KMS-11 (cell line): ENCODE data around the gene PRKG1.

Experiments
- H2AFZ ChIP-seq: fragments of 200-600 bp; sonication (generic); 2 replicates; pipeline ENCODE4 v1.6.1; 2016; ENCODE audit warnings: antibody characterized with exemption, mixed run types, low read depth
- H3K27ac ChIP-seq: fragments of 200-600 bp; sonication (generic); 2 replicates; pipeline ENCODE4 v1.6.1; 2016; ENCODE audit warnings: mild to moderate bottlenecking, mixed run types
- H3K27me3 ChIP-seq: fragments of 200-600 bp; sonication (generic); 2 replicates; pipeline ENCODE4 v1.6.1; 2017; ENCODE audit warnings: mild to moderate bottlenecking, low read depth, mixed run types, moderate library complexity; ENCODE audit not compliant: insufficient read depth
- H3K36me3 ChIP-seq: fragments of 200-600 bp; sonication (generic); 2 replicates; pipeline ENCODE4 v1.6.1; 2017; ENCODE audit warnings: mild to moderate bottlenecking, mixed run types; ENCODE audit not compliant: insufficient read depth
- H3K4me1 ChIP-seq: fragments of 200-600 bp; sonication (generic); 2 replicates; pipeline ENCODE4 v1.6.1; 2016; ENCODE audit warnings: mild to moderate bottlenecking, low read depth, mixed run types; ENCODE audit not compliant: poor library complexity, severe bottlenecking
- H3K4me2 ChIP-seq: fragments of 200-600 bp; sonication (generic); 2 replicates; pipeline ENCODE4 v1.7.0; 2016; ENCODE audit warnings: mild to moderate bottlenecking, mixed run types
- H3K4me3 ChIP-seq: fragments of 200-600 bp; sonication (generic); IDR thresholded peaks from 2 replicates; pipeline ENCODE4 v1.6.1; 2017; ENCODE audit warnings: low read depth, low read length, mixed read lengths; ENCODE audit not compliant: insufficient read depth
- H3K79me2 ChIP-seq: fragments of 200-600 bp; sonication (generic); 2 replicates; pipeline ENCODE4 v1.6.1; 2016; ENCODE audit warnings: low read depth, mixed run types; ENCODE audit not compliant: insufficient read depth
- H3K9ac ChIP-seq: fragments of 200-600 bp; sonication (generic); 2 replicates; pipeline ENCODE4 v1.6.1; 2016; ENCODE audit warnings: mild to moderate bottlenecking, mixed run types
- H4K20me1 ChIP-seq: fragments of 200-600 bp; sonication (generic); 2 replicates; pipeline ENCODE4 v1.6.1; 2016; ENCODE audit warnings: mild to moderate bottlenecking, mixed run types; ENCODE audit not compliant: insufficient read depth
- CTCF ChIP-seq: fragments of 200-600 bp; sonication (generic); conservative IDR thresholded peaks from 2 replicates; pipeline ENCODE4 v1.6.1; 2017; ENCODE audit warnings: low read depth, mild to moderate bottlenecking, antibody characterized with exemption, low read length, moderate library complexity, mixed read lengths

PRKG1 gene

GRCh38 chr10:52279546-52279945 is 1205.3 kb downstream of the PRKG1 start:
- no peak for TF ChIP-seq CTCF
- Histone ChIP-seq H3K79me2 (no peaks in the 10 kb centered on the region), H3K27me3 (no peaks in the 10 kb centered on the region), H4K20me1 (no peaks in the 10 kb centered on the region), H3K27ac (no peak overlapping the region), H3K36me3 (no peaks in the 10 kb centered on the region), H3K4me3 (no peak overlapping the region), H2AFZ (no peak overlapping the region), H3K4me2 (no peak overlapping the region), H3K9ac (no peak overlapping the region), H3K4me1 (peaks cover 6% of the 10 kb centered on the region)

DNA sequence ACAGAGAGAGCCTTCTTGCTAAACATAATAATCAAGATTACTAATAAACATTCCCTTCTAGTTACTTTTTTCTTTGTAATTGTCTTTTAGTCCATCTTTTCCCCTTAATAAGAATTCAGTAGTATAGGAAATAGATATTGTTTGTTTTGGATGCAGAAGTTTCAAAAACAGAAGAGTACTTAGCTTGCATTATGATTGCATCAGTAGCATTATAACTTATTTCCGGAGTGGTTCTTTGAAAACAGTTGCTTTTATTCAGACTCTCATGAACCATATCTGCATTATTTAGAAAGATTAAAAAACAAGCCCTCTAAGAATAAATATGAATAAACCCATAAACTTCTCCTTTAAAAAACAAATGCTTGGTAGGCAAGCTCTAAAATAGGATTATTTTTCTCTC is 1205.8 kb downstream of the PRKG1 start:
- no peak overlapping the region for H2AFZ ChIP-seq
- peaks cover 6% of the 10 kb centered on the region for H3K4me1 ChIP-seq
- H3K27ac ChIP-seq = no peak overlapping the region
- no peaks in the 10 kb centered on the region for H3K27me3 ChIP-seq
- no peak overlapping the region for H3K9ac ChIP-seq
- no peak overlapping the region for H3K4me3 ChIP-seq
- no peak overlapping the region for H3K4me2 ChIP-seq
- no peaks in the 10 kb centered on the region for H4K20me1 ChIP-seq
- no peak for TF ChIP-seq CTCF
- no peaks in the 10 kb centered on the region for H3K79me2 ChIP-seq
- no peaks in the 10 kb centered on the region for H3K36me3 ChIP-seq

- no peak overlapping the region for H3K27ac ChIP-seq
- no peaks in the 10 kb centered on the region for H4K20me1 ChIP-seq
- no peaks in the 10 kb centered on the region for H3K79me2 ChIP-seq
- no peak overlapping the region for H3K4me3 ChIP-seq
- no peaks in the 10 kb centered on the region for H3K36me3 ChIP-seq
- H2AFZ ChIP-seq = no peak overlapping the region
- no peak for TF ChIP-seq CTCF
- no peak overlapping the region for H3K4me2 ChIP-seq
- peaks cover 6% of the 10 kb centered on the region for H3K4me1 ChIP-seq
- H3K27me3 ChIP-seq = no peaks in the 10 kb centered on the region
- H3K9ac ChIP-seq = no peak overlapping the region
Observed at GRCh38 chr10:52283174-52283573, 1208.9 kb downstream of the PRKG1 start.

DNA sequence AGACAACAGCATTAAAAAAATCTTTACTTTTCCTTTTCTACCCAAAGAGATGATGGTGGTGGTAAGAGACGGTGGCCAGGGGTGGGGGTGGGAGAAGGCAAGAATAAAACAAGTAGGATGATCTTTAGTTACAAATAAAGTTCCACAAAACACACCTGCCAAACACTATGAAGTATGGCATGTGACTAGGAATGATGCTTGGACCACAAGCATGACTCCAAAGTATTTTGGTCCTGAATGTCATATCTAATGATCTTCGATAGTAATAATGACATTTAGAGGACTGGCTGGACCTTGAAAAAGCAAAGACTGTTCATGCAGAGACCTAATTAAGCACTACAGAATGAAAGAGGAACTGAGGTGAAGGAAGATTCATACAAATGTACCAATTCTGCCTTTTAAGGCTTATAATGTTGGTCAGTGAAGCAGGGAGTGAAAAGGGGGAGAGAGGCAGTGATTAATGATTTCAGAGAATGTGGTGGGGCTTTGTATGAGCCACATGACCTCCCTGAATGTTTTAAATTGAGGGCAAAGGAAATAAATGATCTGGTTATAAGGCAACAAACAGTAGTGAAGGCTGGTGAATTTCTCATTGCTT is 1210.2 kb downstream of the PRKG1 start:
- Histone ChIP-seq H2AFZ (no peak overlapping the region), H3K4me1 (peaks cover 6% of the 10 kb centered on the region), H3K36me3 (no peaks in the 10 kb centered on the region), H3K4me2 (no peak overlapping the region), H3K27ac (no peak overlapping the region), H4K20me1 (no peaks in the 10 kb centered on the region), H3K79me2 (no peaks in the 10 kb centered on the region), H3K4me3 (no peak overlapping the region), H3K9ac (no peak overlapping the region), H3K27me3 (no peaks in the 10 kb centered on the region)
- no peak for TF ChIP-seq CTCF

- no peak overlapping the region for H3K4me3 ChIP-seq
- H3K4me1 ChIP-seq = no peaks in the 10 kb centered on the region
- H3K4me2 ChIP-seq = no peak overlapping the region
- no peaks in the 10 kb centered on the region for H3K36me3 ChIP-seq
- H3K9ac ChIP-seq = no peak overlapping the region
- no peak for TF ChIP-seq CTCF
- H4K20me1 ChIP-seq = no peaks in the 10 kb centered on the region
- H2AFZ ChIP-seq = no peak overlapping the region
- no peaks in the 10 kb centered on the region for H3K27me3 ChIP-seq
- H3K79me2 ChIP-seq = no peaks in the 10 kb centered on the region
- no peak overlapping the region for H3K27ac ChIP-seq
Observed at GRCh38 chr10:52287866-52288265, 1213.6 kb downstream of the PRKG1 start.
